ENCODE data around the gene OSCAR.

DNA sequence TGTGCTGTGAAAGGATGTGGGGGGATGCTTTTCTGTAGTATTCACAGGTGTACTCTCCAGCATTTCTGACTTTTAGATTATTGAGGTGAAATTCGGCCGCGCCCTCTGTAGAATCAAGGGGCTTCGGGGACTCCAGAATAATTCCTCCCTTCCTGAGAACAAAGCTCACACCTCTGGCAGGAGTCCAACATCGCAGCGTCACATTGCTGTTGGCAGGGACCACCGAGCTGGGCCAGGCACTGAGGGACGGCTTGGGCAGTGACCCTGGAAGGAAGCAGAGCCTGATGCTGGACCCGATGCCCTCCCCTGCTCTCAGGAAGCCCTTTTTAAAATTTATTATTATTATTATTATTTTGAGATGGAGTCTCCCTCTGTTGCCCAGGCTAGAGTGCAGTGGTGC is 25.8 kb downstream of the OSCAR start:
- TF ChIP-seq HDGF (IDR thresholded peaks at IDR 0.05) (no peak), POLR2AphosphoS5 (IDR thresholded peaks at IDR 0.05; ENCODE audit: low read length) (no peak), CREB1 (IDR thresholded peaks at IDR 0.05; ENCODE audit: low read depth) (no peak), EP300 (IDR thresholded peaks at IDR 0.05; ENCODE audit: borderline replicate concordance in 1 of 2, control insufficient read depth in 1 of 2, low read depth in 2 of 2, low read length in 2 of 2) (no peak), RUNX3 (IDR thresholded peaks at IDR 0.05; ENCODE audit: low read length) (no peak)
- TF ChIP-seq, protein P1, sequence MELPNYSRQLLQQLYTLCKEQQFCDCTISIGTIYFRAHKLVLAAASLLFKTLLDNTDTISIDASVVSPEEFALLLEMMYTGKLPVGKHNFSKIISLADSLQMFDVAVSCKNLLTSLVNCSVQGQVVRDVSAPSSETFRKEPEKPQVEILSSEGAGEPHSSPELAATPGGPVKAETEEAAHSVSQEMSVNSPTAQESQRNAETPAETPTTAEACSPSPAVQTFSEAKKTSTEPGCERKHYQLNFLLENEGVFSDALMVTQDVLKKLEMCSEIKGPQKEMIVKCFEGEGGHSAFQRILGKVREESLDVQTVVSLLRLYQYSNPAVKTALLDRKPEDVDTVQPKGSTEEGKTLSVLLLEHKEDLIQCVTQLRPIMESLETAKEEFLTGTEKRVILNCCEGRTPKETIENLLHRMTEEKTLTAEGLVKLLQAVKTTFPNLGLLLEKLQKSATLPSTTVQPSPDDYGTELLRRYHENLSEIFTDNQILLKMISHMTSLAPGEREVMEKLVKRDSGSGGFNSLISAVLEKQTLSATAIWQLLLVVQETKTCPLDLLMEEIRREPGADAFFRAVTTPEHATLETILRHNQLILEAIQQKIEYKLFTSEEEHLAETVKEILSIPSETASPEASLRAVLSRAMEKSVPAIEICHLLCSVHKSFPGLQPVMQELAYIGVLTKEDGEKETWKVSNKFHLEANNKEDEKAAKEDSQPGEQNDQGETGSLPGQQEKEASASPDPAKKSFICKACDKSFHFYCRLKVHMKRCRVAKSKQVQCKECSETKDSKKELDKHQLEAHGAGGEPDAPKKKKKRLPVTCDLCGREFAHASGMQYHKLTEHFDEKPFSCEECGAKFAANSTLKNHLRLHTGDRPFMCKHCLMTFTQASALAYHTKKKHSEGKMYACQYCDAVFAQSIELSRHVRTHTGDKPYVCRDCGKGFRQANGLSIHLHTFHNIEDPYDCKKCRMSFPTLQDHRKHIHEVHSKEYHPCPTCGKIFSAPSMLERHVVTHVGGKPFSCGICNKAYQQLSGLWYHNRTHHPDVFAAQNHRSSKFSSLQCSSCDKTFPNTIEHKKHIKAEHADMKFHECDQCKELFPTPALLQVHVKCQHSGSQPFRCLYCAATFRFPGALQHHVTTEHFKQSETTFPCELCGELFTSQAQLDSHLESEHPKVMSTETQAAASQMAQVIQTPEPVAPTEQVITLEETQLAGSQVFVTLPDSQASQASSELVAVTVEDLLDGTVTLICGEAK (IDR thresholded peaks at IDR 0.05; ENCODE audit: borderline replicate concordance): no peak
- TF ChIP-seq, protein P2, sequence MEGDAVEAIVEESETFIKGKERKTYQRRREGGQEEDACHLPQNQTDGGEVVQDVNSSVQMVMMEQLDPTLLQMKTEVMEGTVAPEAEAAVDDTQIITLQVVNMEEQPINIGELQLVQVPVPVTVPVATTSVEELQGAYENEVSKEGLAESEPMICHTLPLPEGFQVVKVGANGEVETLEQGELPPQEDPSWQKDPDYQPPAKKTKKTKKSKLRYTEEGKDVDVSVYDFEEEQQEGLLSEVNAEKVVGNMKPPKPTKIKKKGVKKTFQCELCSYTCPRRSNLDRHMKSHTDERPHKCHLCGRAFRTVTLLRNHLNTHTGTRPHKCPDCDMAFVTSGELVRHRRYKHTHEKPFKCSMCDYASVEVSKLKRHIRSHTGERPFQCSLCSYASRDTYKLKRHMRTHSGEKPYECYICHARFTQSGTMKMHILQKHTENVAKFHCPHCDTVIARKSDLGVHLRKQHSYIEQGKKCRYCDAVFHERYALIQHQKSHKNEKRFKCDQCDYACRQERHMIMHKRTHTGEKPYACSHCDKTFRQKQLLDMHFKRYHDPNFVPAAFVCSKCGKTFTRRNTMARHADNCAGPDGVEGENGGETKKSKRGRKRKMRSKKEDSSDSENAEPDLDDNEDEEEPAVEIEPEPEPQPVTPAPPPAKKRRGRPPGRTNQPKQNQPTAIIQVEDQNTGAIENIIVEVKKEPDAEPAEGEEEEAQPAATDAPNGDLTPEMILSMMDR (IDR thresholded peaks at IDR 0.05 in 2 of 3, conservative IDR thresholded peaks at IDR 0.05 in 1 of 3; ENCODE audit: control insufficient read depth in 2 of 3, extremely low read depth in 1 of 3, insufficient read depth in 1 of 3, low read depth in 3 of 3, low read length in 3 of 3): no peak
